WI38 (cell line): ENCODE results near the gene AR.
A peak's percentile ranks its signal among the peaks of the same experiment; 100 is the strongest.

Source experiments
- H3K4me3 ChIP-seq: 2 replicates; pipeline ENCODE4 v1.5.1; 2011; ENCODE audit warnings: low read depth, mild to moderate bottlenecking, control low read depth, low read length
- TF ChIP-seq, protein P1 (sequence below): IDR thresholded peaks from 2 replicates; pipeline ENCODE4 v1.5.1; 2012; ENCODE audit warnings: low read depth, mild to moderate bottlenecking, control low read depth, low read length

Gene AR, protein sequence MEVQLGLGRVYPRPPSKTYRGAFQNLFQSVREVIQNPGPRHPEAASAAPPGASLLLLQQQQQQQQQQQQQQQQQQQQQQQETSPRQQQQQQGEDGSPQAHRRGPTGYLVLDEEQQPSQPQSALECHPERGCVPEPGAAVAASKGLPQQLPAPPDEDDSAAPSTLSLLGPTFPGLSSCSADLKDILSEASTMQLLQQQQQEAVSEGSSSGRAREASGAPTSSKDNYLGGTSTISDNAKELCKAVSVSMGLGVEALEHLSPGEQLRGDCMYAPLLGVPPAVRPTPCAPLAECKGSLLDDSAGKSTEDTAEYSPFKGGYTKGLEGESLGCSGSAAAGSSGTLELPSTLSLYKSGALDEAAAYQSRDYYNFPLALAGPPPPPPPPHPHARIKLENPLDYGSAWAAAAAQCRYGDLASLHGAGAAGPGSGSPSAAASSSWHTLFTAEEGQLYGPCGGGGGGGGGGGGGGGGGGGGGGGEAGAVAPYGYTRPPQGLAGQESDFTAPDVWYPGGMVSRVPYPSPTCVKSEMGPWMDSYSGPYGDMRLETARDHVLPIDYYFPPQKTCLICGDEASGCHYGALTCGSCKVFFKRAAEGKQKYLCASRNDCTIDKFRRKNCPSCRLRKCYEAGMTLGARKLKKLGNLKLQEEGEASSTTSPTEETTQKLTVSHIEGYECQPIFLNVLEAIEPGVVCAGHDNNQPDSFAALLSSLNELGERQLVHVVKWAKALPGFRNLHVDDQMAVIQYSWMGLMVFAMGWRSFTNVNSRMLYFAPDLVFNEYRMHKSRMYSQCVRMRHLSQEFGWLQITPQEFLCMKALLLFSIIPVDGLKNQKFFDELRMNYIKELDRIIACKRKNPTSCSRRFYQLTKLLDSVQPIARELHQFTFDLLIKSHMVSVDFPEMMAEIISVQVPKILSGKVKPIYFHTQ

DNA sequence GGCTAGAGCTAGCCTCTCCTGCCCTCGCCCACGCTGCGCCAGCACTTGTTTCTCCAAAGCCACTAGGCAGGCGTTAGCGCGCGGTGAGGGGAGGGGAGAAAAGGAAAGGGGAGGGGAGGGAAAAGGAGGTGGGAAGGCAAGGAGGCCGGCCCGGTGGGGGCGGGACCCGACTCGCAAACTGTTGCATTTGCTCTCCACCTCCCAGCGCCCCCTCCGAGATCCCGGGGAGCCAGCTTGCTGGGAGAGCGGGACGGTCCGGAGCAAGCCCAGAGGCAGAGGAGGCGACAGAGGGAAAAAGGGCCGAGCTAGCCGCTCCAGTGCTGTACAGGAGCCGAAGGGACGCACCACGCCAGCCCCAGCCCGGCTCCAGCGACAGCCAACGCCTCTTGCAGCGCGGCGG, at the start of gene AR:
Gene AR, plus strand, starts transcription at position 204 of the 400 bp plus-strand sequence. CDS start 1,126 bp downstream, outside the sequence.
- peak within 1 kb of the TSS; percentile 66 for H3K4me3 ChIP-seq
- TF ChIP-seq, protein P1, sequence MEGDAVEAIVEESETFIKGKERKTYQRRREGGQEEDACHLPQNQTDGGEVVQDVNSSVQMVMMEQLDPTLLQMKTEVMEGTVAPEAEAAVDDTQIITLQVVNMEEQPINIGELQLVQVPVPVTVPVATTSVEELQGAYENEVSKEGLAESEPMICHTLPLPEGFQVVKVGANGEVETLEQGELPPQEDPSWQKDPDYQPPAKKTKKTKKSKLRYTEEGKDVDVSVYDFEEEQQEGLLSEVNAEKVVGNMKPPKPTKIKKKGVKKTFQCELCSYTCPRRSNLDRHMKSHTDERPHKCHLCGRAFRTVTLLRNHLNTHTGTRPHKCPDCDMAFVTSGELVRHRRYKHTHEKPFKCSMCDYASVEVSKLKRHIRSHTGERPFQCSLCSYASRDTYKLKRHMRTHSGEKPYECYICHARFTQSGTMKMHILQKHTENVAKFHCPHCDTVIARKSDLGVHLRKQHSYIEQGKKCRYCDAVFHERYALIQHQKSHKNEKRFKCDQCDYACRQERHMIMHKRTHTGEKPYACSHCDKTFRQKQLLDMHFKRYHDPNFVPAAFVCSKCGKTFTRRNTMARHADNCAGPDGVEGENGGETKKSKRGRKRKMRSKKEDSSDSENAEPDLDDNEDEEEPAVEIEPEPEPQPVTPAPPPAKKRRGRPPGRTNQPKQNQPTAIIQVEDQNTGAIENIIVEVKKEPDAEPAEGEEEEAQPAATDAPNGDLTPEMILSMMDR: no peak

DNA sequence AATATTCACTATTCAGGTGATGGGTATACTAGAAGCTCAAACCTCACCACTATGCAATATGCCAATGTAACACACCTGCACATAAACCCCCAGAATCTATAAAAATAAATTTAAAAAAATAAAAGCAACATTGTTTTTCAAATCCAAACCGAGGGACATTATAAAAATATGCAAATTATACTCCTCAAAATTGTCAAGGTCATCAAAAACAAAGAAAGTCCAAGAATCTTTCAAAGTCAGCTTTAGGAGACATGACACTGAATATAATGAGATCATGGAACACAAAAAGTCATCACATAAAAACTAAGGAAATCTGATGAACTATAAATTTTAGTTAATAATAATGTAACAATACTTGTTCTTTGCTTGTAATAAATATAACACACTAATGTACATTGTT, 43.2 kb upstream of the AR start:
- TF ChIP-seq, protein P1: no peak
- no peak overlapping the region for H3K4me3 ChIP-seq

DNA sequence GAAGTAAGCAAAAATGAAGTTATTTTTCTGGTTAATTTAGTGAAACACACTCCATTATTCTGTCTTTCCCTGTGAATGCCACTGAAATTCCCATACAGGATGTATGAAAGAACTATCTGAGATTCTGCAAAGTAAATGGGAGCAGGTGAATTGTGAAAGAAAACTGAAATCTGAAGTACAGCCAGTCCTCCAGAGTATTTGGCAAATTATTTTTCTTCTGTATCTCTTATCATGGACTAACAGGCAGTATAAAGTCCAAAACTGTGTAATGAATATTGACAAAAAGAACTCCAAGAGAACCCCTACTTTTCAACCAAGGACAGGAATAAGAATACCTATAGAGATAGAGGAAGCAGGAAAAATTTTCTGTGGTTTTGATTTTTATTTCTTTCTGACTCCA, 40.8 kb upstream of the AR start:
- TF ChIP-seq, protein P1: no peak

DNA sequence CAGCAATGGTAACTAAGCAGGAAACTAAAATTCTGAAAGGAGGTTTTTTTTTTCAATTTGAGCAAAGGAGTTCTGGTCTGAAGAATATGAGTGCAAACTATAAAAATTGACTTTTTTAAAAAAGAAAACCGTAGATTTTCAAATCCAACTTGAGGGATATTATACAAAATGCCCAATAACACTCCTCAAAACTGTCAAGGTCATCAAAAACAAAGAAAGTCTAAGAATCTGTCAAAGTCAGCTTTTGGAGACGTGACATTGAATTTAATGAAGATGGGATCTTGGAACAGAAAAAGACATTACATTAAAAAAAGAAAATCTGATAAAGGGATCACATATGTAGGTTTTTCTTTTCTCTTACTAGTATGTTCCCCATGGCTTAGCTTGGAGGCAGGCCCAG, 40.4 kb upstream of the AR start:
- TF ChIP-seq, protein P1: no peak
- H3K4me3 ChIP-seq: no peak overlapping the region

More for the DNA sequence above, 40.8 kb upstream of the AR start:
- H3K4me3 ChIP-seq: no peak overlapping the region

DNA sequence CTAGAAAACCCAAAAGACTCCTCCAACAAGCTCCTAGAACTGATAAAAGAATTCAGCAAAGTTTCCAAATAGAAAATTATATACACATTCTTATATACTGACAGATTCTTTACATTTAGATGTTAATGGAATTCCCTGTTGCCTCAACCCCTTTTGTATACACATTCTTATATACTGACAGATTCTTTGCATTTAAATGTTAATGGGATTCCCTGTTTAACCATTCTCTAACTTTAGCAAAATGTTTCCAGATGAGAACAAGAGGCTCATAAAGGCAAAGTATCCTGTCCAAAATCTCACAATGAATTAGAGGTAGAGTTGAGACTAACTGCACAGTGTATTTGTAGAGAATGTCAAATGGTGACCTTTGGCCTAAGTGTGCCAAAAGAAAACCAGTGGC, 23.1 kb upstream of the AR start:
- no peak overlapping the region for H3K4me3 ChIP-seq
- TF ChIP-seq, protein P1: no peak

DNA sequence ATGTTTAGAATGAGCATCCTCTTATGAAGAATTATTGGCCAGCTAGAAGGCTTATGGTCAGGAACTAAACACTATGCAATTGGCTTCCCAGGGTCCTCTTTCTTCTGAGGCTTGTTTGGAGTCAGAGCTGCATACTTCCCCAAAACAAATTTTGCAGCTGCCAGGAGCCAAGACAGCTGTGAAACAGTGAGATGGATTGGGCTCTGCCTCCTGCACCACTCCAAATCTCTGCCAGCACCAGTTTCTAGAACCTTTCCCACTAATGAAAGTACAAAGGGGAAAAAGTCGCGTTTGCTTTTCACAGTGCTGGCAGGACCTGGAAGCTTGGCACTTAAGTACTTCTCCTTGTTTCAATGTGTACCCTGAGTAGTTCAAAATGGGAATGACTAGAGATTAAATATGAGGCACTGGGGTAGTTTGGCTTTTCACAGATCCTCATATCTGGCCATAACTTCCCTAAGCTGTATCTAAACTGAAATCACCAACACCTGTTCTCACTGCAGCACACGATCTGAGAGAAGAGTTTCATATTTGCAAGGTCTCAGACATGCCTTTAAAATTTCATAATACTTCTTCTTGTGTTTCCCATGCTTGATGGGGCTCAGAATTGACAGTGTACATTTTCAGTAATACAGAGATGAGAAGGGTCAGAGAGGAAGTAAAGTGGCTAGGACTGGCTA, 20.7 kb upstream of the AR start:
- no peak overlapping the region for H3K4me3 ChIP-seq
- TF ChIP-seq, protein P1: no peak
